GM21723 (cell line): ENCODE data around the gene GRK3.
"Not testable (repeated sequence)": the region's sequence is repeated elsewhere in the genome, so short reads cannot be mapped to it uniquely, and the experiment has no call there.

Experiments used
- ATAC-seq: cut with Tn5 transposase; IDR thresholded peaks from one replicate; pipeline ENCODE4 v1.9.1; 2021; ENCODE audit warnings: mild to moderate bottlenecking, moderate library complexity; ENCODE audit not compliant: unreplicated experiment

Gene GRK3

DNA sequence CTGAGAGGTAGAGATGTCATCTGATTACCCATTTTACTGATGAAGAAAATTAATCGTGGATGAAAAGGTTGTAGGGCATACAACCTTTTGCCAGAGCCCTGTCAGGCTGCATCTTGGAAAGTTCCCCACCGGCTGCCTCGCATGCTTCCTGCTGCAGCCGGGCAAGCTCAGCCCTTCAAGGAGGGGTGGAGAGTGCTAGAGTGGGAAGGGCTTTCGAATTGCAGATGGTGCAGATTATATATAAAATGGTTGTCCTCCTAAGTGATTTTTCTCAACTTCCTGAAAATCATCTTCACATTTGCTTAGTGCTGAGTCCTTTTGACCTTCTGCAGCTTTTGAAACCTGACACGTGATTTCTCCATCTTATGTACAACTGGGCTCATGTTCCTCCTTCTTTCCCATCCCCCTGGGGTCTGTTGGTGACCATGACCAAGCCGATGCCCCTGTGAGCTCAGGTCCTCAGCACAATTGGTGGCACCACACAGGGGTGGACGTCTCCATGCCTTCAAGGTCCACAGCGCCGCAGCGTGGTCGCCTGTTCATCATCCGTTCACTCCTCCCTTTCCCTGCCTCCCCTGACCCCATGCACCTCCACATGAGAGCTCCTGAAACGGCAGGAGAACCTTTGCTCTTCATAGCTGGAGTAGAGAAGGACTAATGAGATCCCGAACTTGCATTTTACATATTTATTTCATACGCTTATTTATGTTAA is 129.9 kb downstream of the GRK3 start:
- no peak for ATAC-seq

DNA sequence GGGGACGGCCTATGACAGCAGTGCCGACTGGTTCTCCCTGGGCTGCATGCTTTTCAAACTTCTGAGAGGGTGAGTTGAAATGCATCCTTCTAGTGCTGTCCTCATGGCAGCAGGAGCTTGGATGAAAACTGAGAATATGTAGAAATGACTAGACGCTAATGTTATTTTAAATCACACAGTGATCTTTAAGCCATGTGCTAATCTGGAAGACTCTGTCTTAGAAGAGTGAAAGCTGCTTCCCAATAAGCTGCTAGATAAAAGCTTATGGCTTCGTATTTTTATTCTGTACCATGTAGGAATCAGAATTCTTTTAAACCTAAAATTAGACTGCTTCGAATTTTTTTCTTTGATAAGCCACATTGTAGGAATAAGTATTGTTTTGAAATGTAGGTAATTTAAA is 130.7 kb downstream of the GRK3 start:
- no peak for ATAC-seq

DNA sequence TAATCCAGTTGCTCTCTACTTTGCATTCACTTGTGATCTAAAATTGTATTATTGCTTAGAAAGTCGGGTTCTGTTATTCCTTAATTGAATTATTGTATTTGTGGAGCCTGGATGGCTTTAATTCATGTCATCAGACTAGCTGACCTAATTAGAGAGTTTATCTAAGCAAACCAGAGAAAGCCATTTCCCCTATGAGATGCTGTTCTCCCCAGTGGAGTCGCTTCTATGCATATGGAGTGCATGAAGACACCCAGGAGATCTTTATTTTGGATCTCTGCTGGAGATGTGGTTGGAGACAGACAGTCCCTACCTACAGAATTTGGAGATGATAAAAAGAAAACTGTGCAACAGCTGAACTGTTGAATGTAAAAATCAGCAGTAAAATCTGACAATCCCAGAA is 132.3 kb downstream of the GRK3 start:
- ATAC-seq = no peak

DNA sequence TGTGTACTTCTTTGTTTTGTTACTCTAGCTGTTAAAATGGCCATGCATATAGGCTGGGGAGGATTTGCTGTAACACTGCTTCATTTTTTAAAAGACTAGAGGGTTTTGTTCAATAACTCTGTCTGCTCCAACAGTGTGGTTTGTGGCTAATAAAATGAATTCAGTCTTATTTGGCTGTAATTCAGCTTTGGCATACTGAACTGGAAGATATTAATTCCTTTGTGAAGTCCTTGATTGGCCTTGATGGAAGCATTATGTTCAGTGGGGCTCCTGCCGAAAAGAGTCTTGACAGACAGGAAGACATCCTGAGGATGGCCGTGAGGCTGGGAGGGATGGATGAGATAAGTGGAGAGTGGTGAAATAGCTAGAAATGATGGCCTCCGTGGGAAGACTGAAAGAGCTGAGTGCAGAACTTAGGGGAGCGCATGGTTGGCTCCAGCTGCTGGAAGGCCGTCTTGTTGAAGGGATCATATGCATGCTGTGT is 132.7 kb downstream of the GRK3 start:
- ATAC-seq = no peak

DNA sequence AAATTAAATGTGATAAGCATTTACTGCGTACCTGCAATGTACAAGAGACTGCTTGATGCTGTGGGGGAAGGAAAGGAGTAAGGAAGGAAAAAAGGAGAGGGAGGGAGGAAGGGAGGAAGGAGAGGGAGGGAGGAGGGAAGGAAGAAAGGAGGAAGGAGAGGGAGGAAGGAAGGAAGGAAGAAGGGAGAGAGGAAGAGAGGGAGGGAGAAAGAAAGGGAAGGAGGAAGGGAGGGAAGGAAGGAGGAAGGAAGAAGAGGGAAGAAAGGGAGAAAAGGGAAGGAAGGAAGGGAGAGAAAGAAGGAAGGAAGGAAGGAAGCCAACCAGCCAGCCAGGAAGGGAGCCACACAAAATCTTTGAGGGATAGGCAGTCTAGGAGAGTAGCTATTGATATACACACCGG is 133.5 kb downstream of the GRK3 start:
- ATAC-seq = no peak

DNA sequence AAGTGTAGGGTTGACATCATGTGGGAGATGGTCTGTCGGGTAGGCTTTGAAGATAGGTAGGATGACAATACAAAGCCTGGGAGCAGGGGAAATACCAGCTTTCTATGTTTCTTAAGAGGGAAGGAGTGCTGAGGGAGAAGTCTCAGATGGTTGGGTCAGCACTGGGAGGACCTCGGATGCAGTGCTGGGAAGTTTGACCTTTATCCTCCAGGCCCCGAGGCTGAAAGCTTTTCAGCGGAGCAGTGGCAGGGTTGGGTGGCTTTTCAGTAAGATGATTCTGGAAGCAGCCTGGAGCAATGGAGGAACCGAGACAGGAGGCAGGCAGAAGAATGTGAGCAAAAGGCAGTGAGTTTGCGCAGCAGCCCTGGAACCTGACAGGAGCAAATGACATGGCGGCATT is 134.0 kb downstream of the GRK3 start:
- ATAC-seq = no peak

DNA sequence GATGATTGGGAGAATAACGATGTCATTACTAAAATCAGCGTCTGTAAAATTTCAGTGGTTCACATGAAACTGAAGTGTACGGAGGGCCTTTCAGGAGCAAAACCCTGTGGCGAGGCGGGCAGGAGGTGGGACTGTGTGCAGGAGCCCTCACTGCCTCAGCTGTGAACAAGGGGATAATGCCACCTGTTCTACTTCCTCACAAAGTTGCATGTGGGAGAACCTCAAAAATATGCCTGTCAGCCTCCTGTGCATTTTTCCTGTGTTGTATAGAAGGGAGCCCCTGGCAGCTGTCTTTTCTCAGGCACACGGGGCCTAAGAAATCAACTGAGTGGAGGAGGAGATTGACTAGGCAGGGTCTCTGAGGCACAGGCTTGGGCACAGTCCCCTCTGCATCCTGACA is 134.5 kb downstream of the GRK3 start:
- no peak for ATAC-seq

DNA sequence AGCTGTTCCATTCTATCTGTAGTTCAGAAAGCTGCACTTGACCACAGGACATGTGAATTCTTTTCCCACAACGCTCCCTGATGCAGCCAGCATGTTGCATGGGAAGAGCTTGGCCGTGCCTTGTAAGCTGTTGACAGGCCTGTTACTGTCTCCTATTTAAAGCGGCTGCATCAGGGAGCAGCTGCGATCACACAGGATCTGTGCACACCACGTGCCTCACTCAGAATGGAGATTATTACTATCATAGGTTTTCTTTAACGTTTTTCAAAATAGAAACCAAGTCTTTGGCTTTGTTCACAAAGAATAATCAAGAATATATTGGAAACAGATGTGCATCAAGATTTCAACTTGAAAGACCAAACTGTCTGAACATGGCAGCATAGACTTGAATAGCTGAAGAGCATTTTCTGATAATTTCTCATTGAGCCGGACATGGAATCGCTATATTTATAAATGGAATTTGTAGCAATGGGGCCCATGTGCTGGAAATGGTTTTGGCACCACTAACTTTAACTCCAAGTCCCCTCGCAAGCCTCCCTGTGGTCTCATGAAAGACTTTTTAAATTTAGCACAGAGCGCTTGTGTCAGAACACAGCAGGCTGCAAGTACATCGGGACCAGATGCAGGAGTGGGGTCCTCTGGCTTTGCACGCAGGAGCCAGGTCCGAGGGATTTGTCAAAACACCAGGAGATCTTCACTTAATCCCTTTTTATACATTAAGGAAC is 136.7 kb downstream of the GRK3 start:
- no peak for ATAC-seq

DNA sequence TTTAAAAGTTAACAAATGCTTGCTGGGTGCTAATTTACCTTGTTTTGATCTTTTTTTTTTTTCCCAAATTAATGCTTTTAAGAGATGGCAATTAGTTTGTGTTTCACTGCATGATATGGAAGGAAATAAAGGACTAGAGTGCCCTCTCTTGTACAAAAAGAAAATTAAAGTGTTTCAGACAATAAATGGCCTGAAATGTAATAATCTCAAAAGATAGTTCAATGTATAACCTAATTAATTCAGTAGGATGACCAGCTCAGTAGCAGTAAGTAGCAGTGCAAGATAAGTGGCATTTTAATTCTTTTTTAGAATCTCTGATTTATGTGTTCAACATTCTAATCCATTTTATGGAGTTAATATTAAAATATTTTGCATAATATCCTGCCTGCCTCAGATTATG is 137.6 kb downstream of the GRK3 start:
- no peak for ATAC-seq

DNA sequence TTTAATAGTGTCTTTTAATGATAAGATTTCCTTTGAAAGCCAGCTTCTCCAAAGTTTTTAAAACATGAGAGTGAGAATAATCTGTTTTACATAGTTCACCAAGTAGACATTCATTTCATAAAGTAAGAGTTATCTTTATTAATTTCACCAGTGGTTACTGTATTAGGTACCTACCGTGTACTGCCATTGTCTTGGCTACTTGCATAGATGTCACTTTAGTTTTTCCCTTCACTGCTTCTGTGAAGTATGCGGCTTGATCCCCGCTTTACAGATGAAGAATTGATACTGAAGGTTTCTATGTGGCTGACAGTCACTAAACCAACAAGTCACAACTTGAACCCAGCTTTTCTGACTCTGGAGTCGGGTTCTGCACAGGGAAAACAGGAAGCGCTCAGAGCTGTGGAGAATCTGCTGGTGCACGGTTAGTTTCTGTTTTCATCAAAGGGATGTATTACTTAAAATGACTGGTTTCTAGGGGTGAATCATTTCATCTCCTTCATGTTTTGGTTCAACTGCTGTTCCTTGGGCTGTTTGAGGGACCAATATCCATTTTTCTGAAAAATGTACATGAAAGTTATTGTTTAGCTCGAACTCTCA is 138.2 kb downstream of the GRK3 start:
- no peak for ATAC-seq

DNA sequence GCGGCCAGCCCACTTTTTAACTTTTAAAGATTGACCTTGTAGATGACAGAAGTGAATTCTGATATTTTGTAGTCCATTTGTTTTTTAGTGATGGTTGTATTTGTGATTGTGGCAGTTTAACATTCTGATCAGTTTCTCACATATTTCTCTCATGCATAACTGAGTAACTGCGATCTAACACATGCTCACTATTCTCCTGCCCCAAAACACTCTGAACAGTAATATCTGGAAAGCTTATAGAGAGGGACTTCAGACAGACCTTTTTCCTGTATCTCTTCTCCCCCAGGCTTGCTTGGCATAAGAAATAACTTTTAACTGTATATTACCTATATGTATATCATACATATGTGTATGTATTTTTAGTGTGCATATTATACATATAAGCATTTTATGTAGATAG is 140.2 kb downstream of the GRK3 start:
- ATAC-seq = no peak

DNA sequence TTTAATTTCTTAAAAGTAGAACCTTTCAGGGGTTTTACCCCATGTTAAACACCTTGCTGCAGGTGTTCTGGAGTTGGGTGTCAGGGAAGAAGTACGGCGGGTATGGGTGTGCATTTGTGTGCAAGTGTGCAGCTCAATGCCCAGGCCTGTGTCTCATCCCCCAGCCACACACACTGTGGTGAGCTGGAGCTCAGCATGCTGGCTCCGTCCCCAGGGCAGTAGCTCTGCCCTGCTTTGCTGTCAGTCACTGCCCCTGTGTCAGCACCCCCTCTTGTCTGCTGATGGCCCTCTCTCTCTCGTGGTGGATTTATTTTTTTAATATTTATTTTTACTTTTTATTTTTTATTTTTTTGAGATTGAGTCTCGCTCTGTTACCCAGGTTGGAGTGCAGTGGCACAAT is 141.7 kb downstream of the GRK3 start:
- ATAC-seq = no peak

DNA sequence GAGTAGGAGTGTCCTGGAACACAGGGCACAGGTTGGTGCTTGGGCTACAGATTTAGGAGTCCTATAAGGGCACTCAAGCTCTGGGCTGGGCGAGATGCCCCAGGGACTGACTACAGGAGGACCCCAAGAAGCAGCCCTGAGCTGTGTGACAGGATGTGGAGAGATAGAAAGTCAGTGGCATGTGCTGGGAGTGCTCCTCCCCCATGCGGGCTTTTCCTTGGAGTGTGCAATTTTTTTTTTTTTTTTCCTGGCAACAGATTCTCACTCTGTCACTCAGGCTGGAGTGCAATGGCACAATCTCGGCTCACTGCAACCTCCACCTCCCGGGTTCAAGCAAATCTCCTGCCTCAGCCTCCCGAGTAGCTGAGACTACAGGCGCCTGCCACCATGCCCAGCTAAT is 144.0 kb downstream of the GRK3 start:
- ATAC-seq = not testable (repeated sequence)

DNA sequence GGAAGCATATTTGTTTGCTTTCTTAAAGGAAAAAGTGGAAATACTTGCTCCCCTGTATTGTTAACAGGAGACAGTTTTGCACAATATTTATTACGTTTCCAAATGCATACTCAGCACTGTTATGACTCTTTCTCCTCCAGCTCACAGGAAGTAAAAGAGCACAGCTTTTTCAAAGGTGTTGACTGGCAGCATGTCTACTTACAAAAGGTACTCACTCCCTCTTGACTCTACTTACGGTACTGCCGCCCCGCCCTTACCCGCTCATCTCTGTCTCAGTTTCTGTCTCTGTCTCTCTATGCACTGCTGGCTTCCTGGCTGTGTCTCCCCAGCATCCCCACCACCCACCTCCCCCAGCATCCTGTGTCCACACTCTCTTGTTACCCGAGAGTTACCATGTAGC is 145.3 kb downstream of the GRK3 start:
- no peak for ATAC-seq

DNA sequence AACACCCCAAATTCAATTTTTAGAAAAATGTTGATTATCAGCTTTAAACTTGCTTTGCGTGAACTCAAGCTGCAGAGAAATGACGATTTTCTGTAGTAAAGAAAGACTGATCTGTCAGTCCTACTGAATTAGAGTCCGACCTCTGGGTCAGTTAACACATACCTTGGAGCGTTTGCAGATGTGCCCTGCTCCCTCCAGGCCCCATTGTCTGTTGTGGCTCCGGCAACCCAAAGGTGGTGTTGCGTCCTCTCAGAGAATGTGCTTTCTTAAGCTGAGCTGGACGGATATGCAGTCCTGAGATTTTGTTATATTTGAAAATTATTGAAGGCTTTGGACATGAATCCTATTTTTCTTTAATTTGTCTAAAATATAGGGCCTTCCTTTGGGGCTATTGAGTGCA is 146.0 kb downstream of the GRK3 start:
- no peak for ATAC-seq

DNA sequence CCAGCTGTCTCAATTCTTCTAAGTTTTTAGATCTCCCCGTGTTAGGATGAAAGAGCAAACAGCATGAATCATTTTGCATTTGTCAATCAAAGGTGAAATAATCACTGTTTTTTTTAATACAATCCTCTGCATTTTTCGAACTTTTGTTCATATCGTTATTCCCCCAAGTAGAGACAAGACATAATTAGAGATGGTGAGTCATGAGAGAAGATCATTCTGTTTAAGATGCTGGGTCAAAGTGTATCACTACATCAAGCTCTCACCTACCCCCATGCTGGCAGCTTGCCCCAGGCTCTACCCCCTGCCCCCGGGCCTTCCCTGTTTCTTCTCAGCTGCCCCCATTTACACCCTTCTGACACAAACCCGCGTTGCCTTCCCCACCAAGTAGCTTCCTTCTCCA is 147.0 kb downstream of the GRK3 start:
- no peak for ATAC-seq

DNA sequence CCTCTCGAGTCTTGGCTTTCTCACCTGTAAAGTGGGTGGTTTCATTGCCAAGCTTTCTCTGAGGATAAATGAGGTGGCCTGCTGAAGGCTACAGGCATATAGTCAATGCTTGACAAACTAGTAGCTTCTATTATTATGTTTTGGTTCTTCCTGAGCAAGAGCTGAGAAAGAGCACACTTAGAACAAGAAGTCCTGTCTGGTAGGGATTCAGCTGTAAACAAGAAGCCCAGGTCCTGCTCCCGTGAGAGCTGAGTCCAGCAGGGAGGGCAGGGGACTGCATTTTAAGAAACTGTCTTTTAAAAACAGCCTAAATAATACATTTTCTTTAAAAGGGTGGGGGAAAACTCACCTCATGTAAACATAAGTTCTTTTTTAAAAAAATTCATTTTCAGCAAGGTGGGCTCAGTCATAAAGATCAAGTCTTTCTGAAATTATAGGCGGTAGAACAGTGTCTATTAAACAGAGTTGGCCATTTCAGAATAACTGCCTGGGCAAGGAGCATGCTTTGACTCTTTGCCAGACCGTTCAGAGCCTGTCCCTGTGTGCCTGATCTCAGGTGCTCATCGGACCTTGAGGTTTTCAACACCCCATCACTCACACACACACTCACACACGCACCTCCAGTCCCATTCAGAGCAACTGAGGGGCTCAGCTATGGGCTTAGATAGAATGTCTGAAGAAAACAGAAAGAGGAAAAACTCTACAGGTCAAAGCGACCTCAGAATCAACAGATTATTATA is 148.4 kb downstream of the GRK3 start:
- no peak for ATAC-seq

DNA sequence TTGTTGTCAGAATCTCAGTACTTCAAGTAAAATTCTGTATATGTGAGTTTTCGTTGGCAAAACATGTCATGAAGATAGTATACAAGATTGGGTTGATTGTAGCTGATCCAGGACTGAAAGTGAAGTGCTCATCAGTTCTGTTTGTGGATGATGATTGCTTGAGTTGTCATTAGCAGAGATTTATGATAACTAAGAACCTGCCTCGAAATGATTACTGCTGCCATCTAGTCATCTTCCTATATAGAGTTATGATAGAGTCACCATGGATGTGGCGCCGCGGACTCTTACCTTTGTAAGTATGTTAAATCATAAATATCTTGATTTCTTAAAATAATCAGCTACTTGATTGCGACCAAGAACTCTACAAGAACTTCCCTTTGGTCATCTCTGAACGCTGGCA is 149.6 kb downstream of the GRK3 start:
- no peak for ATAC-seq

DNA sequence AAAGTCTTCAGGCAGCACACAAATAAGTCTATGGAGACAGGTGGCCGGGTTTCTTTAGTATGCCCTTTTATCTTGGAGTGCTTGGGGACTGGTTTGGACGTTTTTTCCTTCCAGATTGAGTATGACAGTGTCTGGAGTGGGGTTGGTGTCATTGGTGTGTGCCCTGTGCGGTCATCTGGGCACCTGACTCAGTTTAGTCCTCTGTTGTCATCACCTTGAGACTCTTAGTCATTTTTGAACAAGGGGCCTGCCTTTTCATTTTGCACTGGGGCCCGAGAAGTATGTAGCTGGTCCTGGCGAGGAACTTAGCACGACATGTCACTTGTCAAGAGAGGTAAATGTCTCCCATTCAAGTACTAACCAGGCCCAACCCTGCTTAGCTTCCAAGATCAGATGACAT is 150.3 kb downstream of the GRK3 start:
- ATAC-seq = no peak

DNA sequence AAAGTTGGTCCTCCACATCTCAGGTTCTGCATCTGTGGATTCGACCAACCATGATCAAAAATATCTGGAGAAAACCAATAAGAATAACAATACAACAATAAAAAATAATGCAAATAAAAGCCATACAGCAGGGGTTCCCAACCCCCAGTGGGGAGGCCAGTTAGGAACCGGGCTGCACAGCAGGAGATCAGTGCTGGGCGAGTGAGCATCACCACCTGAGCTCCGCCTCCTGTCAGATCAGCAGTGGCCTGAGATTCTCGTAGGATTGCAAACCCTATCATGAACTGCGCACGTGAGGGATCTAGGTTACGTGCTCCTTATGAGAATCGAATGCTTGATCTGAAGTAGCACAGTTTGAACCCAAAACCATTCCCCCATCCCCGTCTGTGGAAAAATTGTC is 152.2 kb downstream of the GRK3 start:
- ATAC-seq = no peak

DNA sequence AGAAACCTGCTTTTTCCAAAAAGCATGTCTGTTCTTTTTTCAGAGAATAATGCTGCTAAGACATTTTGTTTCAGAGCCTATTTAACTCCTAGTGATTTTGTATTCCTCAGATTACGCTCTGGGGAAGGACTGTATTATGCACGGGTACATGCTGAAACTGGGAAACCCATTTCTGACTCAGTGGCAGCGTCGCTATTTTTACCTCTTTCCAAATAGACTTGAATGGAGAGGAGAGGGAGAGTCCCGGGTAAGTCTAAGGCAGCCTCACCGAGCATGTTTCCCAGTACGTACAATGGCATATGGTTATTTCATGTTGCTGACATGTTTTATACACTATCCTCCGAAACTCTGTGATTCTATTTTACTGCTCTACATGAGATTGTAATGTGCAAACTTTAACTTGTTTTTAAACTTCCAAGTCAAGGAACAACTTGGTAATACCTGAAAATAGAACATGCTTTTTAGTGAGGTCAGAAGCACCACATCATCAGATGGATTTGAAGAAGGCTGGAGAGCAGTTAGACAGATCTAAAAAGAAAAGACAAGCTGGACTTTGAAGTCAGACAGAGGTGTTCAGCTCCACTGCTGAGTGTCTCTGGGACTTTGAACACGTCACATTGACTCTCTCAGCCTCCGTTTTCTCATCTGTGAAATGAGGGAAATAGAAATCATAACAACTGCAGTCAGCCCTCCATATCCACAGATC is 153.8 kb downstream of the GRK3 start:
- ATAC-seq = no peak
